HG02759 (cell line): Measurements from ENCODE around the gene NAT9.

Experiments
- ATAC-seq: cut with Tn5 transposase; IDR thresholded peaks from one replicate; pipeline ENCODE4 v1.9.1; 2021; ENCODE audit warnings: mild to moderate bottlenecking, moderate library complexity; ENCODE audit not compliant: unreplicated experiment

The NAT9 gene

DNA sequence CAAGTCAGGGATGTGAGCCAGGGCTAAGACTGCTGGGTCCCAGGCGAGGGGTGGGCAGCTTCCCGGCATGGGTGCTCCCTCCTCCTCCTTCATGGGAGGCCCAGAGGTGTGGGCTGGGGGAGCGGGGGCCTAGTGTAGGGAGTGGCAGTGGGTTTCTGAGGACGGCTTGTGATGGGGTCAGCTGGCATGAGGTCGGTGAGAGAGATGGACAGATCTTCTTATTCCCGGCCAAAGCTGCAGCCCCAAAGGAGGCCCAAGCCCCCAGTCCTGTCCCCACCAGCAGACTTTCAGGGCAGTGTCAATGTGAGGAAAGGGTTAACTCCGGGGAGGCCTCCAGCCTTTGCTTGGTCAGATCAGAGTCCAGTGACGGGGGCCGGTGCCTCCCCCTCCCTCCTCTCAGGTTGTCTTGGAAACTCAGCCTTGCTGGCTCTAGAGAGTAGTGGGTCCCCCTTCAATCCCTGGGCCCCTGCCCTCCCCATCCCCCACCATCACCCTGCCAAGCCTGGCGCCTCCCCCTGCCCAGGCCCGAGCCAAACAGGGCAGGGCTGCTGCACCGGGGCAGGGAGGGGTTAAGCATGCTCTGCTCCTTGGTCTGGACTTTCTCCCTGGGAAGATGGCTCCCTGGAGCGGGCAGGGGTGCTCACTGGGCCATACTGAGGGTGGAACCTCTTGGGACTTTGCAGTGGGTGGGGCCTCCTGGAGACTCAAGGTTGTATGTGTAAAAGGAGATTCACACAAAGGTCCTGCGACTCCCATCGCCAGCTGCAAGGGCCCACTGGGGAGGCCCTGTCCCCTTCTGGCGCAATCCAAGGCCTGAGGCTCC is 12.4 kb downstream of the NAT9 start:
- no peak for ATAC-seq

DNA sequence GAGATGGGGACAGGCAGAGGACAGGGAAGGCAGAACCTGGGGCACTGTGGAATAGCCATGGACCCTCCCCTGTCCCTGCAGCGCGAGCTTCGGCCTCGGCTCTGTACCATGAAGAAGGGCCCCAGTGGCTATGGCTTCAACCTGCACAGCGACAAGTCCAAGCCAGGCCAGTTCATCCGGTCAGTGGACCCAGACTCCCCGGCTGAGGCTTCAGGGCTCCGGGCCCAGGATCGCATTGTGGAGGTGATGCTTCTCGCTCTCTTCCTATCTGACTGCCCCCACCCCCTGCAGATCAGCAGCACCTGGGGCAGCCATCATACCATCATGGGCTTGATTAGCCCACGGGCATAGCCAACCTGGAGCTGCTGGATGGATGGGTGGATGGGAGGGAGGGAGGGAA is 14.2 kb downstream of the NAT9 start:
- no peak for ATAC-seq

DNA sequence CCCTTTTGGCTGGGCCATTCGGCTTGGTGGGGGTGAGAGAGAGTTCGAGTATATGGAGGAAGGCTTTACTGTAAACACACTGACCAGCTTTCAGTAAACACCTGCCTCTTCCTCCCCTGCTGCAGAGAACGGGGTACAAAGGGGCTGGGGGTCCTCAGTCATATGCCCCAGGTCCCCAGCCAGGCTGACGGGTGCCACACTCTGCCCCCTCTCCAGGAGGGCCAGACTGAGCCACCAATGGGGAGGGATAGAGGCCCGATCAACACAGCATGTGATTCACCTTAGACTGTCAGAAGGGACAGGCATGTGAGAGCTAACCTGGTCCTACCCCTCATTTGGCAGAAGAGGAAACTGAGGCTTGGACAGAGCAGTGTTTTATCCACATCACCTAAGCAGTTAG is 14.7 kb downstream of the NAT9 start:
- no peak for ATAC-seq

- no peak for ATAC-seq
Observed at GRCh38 chr17:74760404-74761105, 15.6 kb downstream of the NAT9 start.

GRCh38 chr17:74759941-74760340 is 16.2 kb downstream of the NAT9 start:
- no peak for ATAC-seq

GRCh38 chr17:74759243-74759801 is 16.8 kb downstream of the NAT9 start:
- ATAC-seq, result peak; percentile 69

- peak; percentile 31 for ATAC-seq
Observed at GRCh38 chr17:74758848-74759168, 17.3 kb downstream of the NAT9 start.

DNA sequence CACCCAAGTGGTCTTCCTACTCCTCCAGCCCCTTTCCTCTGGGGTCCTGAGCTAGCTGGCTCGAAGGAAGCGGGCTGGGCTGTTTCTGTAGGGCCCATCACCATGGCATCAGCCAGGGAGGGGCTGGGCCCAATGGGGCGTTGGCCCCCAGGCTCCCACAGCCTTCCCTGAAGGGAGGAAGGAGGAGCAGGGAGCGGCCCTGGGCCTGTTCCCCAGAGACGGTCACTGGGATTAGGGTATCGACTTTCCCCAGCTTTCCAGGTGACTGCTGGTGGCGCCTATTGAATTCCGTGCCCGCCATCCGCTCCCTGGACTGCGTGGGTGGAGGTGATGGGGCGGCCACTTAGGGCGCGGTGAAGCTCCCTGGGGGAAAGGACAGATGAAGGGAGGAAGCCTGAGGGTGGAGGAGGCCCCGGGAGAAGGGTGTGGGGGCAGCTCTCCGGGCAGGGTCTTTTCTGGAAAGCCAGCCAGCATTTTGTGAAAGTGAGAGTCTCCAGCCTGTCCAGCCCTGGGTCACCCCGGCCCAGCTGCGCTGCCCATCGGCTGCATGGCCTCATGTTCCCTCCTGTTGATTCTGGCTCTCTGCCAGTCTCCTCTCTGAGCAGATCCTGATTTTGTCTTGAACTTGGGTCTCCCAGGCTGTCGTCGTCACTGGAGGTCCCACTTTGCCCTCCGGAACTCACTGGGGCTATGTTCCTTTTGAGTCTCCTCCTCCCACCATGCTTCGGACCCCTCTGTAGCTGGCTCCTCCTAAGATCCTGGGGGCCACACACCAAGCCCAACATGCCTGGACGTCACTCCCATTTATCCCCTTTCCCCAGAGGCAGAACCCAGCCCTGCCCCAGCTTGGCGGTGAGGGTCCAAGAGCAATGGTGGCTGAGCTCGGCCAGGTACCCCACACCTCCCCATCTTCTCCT is 18.0 kb downstream of the NAT9 start:
- no peak for ATAC-seq

GRCh38 chr17:74757502-74757901 is 18.6 kb downstream of the NAT9 start:
- ATAC-seq, result no peak

DNA sequence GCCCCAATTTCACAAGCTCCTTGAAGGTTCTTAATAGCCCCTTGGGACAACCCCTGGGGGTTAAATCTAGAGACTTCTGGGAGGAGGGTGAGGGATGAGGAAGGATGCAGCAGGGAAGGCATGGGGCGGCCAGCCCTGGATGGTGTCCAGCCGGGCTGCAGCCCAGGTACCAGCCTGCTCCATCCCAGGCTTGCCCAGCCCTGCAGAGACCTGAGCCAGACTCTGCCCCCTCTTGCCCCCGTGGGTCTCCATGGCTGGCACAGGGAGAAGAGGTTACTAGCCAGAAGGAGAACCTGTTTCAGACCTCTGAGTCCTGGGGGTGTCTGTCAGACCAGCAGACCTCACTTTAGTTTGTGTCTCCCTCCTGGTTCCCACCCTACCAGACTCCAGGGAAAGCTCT is 19.3 kb downstream of the NAT9 start:
- no peak for ATAC-seq

- ATAC-seq, result no peak
Observed at GRCh38 chr17:74755533-74755932, 20.6 kb downstream of the NAT9 start.

DNA sequence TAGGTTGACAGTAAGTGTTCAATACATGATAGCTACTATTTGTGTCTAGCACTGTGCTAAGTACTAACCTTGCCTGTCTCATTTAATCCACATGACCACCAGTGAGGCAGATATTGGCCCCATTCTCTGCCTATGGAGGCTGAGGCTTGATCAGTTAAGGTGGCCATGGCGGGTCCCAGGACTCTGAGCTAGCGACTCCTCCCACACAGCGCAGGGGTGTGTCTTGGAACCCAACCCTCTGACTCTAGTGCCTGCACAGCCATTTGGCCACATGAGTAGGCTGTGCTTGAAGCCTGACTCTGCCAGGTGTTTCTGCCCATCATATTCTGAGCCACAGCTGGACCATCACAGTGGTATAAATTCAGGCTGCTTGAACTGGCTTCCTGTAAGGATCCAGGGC is 21.3 kb downstream of the NAT9 start:
- ATAC-seq, result no peak

- ATAC-seq, result no peak
Observed at GRCh38 chr17:74752822-74753401, 23.2 kb downstream of the NAT9 start.

GRCh38 chr17:74752415-74752814 is 23.7 kb downstream of the NAT9 start:
- no peak for ATAC-seq

- no peak for ATAC-seq
Observed at GRCh38 chr17:74750327-74751069, 25.6 kb downstream of the NAT9 start.

DNA sequence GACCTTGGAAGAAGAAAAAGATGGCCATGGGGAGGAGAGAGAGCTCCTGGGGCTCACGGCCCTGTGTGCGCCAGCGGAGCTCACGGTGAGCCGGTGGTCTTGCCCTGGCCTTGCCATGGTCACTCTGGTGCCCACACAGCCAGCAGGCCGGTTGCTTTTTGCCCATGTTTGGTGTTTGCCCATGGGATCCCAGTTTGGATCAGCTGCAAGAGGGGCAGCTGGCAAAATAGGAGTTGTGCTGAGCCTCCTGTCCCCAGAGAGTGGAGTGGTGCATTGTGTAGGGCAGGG is 26.2 kb downstream of the NAT9 start:
- no peak for ATAC-seq

DNA sequence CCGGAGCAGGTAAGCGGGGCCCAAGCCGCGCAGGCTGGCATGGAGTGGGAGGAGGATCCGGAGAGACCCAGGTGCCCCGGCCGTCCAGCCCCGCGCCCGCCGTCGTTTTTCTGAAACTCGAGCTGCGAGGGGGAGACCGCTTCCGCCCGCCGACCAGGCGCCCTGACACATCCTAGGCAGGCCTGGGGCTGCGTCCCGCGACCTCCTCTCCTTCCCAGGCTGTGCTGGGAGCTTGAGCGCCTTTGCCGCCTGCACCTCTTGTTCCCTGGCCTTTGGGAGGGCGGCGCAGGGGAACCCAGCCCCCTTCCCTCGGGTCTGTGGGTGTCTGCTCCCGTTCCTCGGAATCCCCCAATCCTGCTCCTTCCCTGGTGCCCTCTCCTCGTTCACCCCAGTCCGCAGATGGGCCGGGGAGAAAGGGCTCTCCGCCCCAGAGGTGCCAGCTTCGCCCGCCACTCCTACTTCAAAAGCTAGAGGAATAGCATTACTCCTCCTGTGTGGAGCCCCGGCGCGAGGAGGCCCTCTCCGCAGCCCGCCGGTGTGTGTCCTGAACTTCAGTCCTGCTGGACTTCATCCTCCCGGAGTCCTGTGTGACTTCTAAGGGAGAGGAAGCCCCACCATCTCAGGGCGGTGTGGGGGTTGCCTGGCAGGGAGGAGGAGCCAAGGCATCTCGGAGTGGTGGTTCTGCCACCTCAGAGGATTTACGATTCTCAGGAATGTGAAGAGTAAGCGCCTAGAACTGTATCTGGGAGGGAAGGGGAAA is 26.7 kb downstream of the NAT9 start:
- peak; percentile 9 for ATAC-seq

- ATAC-seq, result peak; percentile 89
Observed at GRCh38 chr17:74748529-74749278, 27.4 kb downstream of the NAT9 start, which contains the start of gene NHERF1. Gene NHERF1, plus strand, starts transcription at chr17:74748628. Its CDS starts 219 bp downstream, at chr17:74748847.

GRCh38 chr17:74748279-74748528 is 27.9 kb downstream of the NAT9 start:
- ATAC-seq, result no peak
